Measurements from ENCODE around the gene TOP2B. TPM values are rescaled to one million over a fixed set of nuclear protein-coding genes. Genes with fewer than 3 reads are reported as not detected.

The TOP2B gene
- total RNA-seq, 6 experiments from 2014 or later: 69.9 to 97.1 (median 88.5) TPM

DNA sequence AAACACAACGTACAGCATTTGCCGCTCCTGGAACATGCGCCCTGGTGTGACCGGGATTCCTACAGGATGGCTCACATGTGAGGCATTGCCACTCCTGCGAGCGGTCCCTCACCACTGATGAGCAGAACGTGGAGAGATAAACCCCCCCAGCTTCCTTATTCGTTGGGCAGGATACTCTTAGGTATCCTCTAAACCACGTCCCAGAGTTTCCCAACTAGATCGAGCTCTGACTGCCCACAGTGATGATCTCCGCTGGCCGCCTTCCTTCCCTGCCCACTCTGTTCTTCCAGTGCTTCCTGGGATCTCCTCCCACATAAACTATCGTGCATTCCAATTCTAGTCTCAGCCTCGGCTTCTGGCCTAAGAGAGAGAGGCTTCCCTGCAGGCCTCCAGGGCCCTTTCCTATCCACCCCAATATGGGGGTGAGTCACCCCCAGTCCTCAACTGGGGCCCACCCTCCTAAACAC lies 91.8 kb downstream of the TOP2B start:
- H3K9me3 Mint-ChIP-seq: no peaks in the 10 kb centered on the region
- no peaks in the 10 kb centered on the region; the same call in 1 of the 2 replicates for H3K36me3 Mint-ChIP-seq (ENCODE audit: low read depth)
- DNase-seq: peak; percentile 68
- peaks cover 6% of the 10 kb centered on the region for H3K27me3 Mint-ChIP-seq (ENCODE audit: insufficient read depth)
- H3K4me3 Mint-ChIP-seq: peak overlapping the region; percentile 84
- peak overlapping the region; percentile 99 for H3K27ac Mint-ChIP-seq
- TF ChIP-seq, protein P1, sequence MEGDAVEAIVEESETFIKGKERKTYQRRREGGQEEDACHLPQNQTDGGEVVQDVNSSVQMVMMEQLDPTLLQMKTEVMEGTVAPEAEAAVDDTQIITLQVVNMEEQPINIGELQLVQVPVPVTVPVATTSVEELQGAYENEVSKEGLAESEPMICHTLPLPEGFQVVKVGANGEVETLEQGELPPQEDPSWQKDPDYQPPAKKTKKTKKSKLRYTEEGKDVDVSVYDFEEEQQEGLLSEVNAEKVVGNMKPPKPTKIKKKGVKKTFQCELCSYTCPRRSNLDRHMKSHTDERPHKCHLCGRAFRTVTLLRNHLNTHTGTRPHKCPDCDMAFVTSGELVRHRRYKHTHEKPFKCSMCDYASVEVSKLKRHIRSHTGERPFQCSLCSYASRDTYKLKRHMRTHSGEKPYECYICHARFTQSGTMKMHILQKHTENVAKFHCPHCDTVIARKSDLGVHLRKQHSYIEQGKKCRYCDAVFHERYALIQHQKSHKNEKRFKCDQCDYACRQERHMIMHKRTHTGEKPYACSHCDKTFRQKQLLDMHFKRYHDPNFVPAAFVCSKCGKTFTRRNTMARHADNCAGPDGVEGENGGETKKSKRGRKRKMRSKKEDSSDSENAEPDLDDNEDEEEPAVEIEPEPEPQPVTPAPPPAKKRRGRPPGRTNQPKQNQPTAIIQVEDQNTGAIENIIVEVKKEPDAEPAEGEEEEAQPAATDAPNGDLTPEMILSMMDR (IDR thresholded peaks at IDR 0.05): no peak
- H3K4me1 Mint-ChIP-seq (ENCODE audit: low read depth): peaks cover 57% of the 10 kb centered on the region

DNA sequence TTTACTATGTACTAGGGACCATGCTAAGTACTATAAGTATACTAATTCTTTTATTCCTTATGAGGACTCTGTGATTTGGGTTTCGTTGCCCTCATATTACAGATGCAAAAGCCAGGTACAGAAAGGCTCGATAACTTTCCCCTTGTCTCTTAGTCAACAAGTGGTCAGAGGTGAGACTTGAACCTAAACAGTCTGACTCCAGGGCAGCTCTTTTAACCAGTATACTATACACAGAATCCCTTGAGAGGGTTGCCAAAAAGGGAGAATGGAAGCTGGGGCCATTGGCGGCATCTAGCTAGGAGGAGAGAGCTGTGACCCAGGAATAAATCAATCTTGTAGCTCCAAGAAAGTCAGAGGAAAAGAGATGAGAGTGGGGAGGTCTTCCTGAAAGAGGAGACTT lies 92.4 kb downstream of the TOP2B start:
- Mint-ChIP-seq H3K9me3 (no peaks in the 10 kb centered on the region), H3K36me3 (ENCODE audit: low read depth) (no peaks in the 10 kb centered on the region; the same call in 1 of the 2 replicates), H3K4me1 (ENCODE audit: low read depth) (peaks cover 57% of the 10 kb centered on the region), H3K27me3 (ENCODE audit: insufficient read depth) (peaks cover 7% of the 10 kb centered on the region; the same call in 1 of the 2 replicates), H3K27ac (peak overlapping the region; percentile 99), H3K4me3 (peak overlapping the region; percentile 84)
- peak; percentile 27 for DNase-seq
- TF ChIP-seq, protein P1 (IDR thresholded peaks at IDR 0.05): no peak

DNA sequence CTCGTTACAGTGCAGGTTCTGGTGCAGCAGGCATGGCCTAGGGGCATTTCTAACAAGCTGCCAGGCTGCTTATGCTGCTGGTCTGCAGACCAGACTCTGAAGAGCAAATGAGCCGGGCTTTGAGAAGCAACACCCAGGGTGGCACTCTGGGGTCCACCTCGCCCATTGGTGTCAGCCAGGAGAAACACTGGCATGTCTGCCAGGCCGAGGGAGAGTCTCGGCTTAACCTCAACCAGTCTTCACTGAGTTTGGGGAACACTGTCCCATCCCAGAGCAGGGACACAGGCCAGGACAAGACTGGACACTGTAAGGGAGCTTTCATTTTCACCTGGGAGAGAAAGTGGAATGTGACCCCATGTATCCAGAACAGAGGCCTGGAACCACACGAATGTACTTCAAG lies 93.4 kb downstream of the TOP2B start:
- H3K27me3 Mint-ChIP-seq (ENCODE audit: insufficient read depth): 0 out of 2 replicates have a peak, but pooled peaks cover 3% of the 10 kb centered on the region
- H3K4me3 Mint-ChIP-seq: no peak overlapping the region
- H3K9me3 Mint-ChIP-seq: no peaks in the 10 kb centered on the region
- no peak for DNase-seq
- no peak overlapping the region for H3K27ac Mint-ChIP-seq
- H3K36me3 Mint-ChIP-seq (ENCODE audit: low read depth): no peaks in the 10 kb centered on the region; the same call in 1 of the 2 replicates
- TF ChIP-seq, protein P1 (IDR thresholded peaks at IDR 0.05): no peak
- H3K4me1 Mint-ChIP-seq (ENCODE audit: low read depth): peaks cover 50% of the 10 kb centered on the region

DNA sequence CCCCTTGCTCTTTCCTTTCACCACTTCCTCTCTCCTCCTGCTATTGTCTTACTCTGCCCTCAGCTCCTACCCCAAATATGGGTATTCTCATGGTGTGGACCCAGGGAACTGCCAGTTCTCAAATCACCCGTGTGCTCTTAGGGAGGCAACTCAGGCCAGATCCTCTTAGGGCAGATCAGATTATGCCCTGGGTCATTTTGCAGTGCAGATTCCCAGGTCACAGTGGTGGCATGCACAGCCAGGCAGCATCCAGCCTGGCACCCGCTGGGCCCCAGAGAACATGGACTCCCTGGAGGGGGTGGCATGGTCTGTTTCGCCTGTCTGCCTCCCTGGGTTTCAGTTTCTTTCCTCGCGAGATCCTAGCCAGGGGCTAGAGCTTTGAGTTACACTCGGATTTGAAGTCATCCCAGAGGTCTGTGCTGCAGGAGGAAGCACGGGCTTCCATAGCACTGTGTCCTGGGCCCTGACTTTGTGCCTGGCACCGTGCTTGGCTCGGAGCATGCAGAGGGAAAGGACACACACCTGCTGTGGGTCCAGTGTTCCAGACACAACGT lies 96.1 kb downstream of the TOP2B start:
- Mint-ChIP-seq H3K27ac (no peak overlapping the region), H3K4me1 (ENCODE audit: low read depth) (peaks cover 35% of the 10 kb centered on the region), H3K4me3 (no peak overlapping the region), H3K36me3 (ENCODE audit: low read depth) (no peaks in the 10 kb centered on the region; the same call in 1 of the 2 replicates), H3K27me3 (ENCODE audit: insufficient read depth) (0 out of 2 replicates have a peak, but pooled peaks cover 3% of the 10 kb centered on the region), H3K9me3 (no peaks in the 10 kb centered on the region)
- TF ChIP-seq, protein P1 (IDR thresholded peaks at IDR 0.05): no peak
- DNase-seq: no peak

DNA sequence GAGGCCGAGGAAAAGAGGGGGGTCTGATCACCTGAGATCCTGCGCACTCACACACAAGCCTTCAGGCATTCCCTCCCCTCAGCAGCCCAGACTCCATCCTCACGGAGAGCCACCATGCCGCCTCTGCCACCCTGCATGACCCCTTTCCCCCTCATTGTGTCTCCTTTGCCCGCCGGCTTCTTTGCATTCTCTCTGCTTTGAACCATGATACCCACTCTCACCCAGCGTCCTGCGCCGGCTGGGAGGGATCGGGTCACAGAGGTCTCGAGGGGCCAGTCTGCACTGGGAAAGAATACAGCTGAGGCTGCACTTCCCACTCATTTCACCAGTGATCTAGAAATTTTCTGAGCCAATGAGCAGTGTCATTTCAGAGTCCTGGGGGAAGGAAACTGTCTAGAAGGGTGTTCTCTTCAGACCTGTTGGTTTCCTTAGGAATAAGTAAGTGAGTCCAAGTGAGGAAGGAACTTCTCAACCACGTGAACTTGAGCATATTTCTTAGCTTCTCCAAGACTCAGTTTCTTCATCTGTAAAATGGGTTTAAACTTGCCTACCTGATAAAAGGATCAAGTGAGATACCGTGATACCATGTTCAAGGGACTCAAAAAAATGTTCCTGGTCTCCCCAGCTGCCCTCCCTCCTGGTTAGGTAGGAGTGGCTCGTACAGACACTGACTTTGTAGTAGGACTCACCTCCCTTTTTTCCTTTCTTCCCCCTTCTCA lies 96.7 kb downstream of the TOP2B start:
- Mint-ChIP-seq H3K4me1 (ENCODE audit: low read depth) (peaks cover 28% of the 10 kb centered on the region), H3K9me3 (no peaks in the 10 kb centered on the region), H3K27me3 (ENCODE audit: insufficient read depth) (0 out of 2 replicates have a peak, but pooled peaks cover 3% of the 10 kb centered on the region), H3K4me3 (no peak overlapping the region), H3K27ac (no peak overlapping the region), H3K36me3 (ENCODE audit: low read depth) (no peaks in the 10 kb centered on the region; the same call in 1 of the 2 replicates)
- DNase-seq: no peak
- TF ChIP-seq, protein P1 (IDR thresholded peaks at IDR 0.05): no peak

All from HFFc6 (cell line).